ENCODE data around the gene BSCL2. TPM values are rescaled to one million over a fixed set of nuclear protein-coding genes. Genes with fewer than 3 reads are reported as not detected.
"Not testable (repeated sequence)": the region's sequence is repeated elsewhere in the genome, so short reads cannot be mapped to it uniquely, and the experiment has no call there.

BSCL2 gene
- total RNA-seq, 1 experiment from 2014 or later = 97.2 TPM

DNA sequence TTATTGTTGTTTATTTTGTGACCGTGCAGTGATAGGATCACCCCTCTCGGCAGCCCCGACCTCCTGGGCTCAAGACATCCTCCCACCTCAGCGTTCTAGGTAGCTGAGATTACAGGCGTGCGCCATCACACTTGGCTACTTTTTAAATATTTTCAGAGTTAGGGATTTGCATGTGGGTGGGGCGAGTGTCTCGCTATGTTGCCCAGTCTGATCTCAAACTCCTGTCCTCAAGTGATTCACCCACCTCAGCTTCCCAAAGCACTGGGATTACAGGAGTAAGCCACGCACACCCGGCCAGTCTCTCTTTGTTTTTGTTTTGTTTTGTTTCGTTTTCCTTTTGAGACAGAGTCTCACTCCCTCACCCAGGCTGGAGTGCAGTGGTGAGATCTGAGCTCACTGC is 52.9 kb downstream of the BSCL2 start:
- ChIA-PET POLR2A (no interaction called here), CTCF (interaction anchor here (0.7 kb wide), 1 partner anchor 1005 kb away, joined by 7 read pairs; no protein-coding TSS in a partner anchor)
- no peak for ATAC-seq
- TF ChIP-seq ZNF121 (CRISPR knock-in tag; IDR thresholded peaks at IDR 0.05) (0 out of 2 replicates have a peak, but pooled peaks have one; percentile 34), RELA (CRISPR knock-in tag; IDR thresholded peaks at IDR 0.05; ENCODE audit: borderline replicate concordance) (no peak)
- 0 out of 2 replicates have a peak overlapping the region, but pooled peaks have one; percentile 49 for H3K27ac Mint-ChIP-seq
- peaks cover 8% of the 10 kb centered on the region for H3K4me1 Mint-ChIP-seq
- peak overlapping the region; percentile 27; the same call in 1 of the 2 replicates for H3K4me3 Mint-ChIP-seq
- DNase-seq (ENCODE audit: low spot score) = no peak
- no peaks in the 10 kb centered on the region for H3K9me3 Mint-ChIP-seq
- H3K36me3 Mint-ChIP-seq = peaks cover 11% of the 10 kb centered on the region
- no peaks in the 10 kb centered on the region for H3K27me3 Mint-ChIP-seq (ENCODE audit: low read depth)

DNA sequence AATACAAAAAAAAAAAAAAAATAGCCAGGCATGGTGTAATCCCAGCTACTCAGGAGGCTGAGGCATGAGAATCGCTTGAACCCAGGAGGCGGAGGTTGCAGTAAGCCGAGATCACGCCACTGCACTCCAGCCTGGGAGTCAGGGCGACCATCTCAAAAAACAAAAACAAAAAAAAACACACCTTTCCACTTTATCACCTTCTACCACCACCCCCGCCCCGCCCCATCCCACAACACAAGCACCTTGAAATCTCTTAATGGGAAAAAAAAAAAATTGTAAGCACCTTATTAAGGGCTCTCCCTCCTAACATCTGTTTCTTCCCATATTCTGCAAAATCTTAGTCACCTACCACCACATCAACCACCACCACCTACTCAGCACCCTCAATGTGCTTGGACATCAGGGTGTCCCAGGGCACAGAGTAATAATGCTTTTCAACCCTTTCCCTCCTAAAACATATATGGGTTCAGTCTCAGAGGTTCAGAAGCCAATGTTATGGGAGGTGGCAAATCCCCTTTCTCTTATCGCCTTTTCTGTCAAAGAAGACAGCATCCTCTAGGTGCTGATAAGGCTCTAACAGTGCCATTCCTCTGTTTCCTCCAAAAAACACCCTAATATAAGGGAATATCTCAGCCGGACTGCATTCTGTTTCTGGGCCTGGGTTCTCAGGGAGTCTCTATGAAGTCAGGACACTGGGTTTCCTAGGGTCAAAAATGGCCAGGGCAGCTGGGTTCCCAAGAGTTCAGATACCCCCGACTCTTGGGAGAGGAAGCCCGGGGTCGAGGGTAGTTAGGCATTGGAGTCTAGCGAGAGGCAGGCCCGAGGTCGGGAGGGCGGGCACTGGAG is 54.8 kb downstream of the BSCL2 start:
- CTCF ChIA-PET = interaction anchor here (1.0 to 1.1 kb wide), 7 partner anchors 13 to 110 kb away, joined by 3 to 5 read pairs (median 3); partner anchors contain the start of genes C11orf98, CSKMT and TUT1
- H3K27ac Mint-ChIP-seq = peak overlapping the region; percentile 69
- H3K27me3 Mint-ChIP-seq (ENCODE audit: low read depth) = no peaks in the 10 kb centered on the region
- peaks cover 8% of the 10 kb centered on the region for H3K4me1 Mint-ChIP-seq
- 0 out of 2 replicates have a peak, but pooled peaks have one; percentile 5 for TF ChIP-seq PREB (CRISPR knock-in tag; IDR thresholded peaks at IDR 0.05; ENCODE audit: borderline replicate concordance)
- no peak for TF ChIP-seq ZNF671 (CRISPR knock-in tag; IDR thresholded peaks at IDR 0.05)
- TF ChIP-seq, protein P1, sequence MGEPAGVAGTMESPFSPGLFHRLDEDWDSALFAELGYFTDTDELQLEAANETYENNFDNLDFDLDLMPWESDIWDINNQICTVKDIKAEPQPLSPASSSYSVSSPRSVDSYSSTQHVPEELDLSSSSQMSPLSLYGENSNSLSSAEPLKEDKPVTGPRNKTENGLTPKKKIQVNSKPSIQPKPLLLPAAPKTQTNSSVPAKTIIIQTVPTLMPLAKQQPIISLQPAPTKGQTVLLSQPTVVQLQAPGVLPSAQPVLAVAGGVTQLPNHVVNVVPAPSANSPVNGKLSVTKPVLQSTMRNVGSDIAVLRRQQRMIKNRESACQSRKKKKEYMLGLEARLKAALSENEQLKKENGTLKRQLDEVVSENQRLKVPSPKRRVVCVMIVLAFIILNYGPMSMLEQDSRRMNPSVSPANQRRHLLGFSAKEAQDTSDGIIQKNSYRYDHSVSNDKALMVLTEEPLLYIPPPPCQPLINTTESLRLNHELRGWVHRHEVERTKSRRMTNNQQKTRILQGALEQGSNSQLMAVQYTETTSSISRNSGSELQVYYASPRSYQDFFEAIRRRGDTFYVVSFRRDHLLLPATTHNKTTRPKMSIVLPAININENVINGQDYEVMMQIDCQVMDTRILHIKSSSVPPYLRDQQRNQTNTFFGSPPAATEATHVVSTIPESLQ (CRISPR knock-in tag; IDR thresholded peaks at IDR 0.05) = no peak
- TF ChIP-seq ZNF138 (CRISPR knock-in tag; conservative IDR thresholded peaks at IDR 0.05) = no peak
- peak overlapping the region; percentile 90 for H3K4me3 Mint-ChIP-seq
- POLR2A ChIA-PET = interaction anchor here (0.7 to 1.4 kb wide), 7 partner anchors 13 to 229 kb away, joined by 3 to 19 read pairs (median 6); partner anchors contain the start of genes B3GAT3, C11orf98, CSKMT and LBHD1
- DNase-seq (ENCODE audit: low spot score) = no peak
- ATAC-seq = no peak
- peaks cover 19% of the 10 kb centered on the region for H3K36me3 Mint-ChIP-seq
- H3K9me3 Mint-ChIP-seq = no peaks in the 10 kb centered on the region

DNA sequence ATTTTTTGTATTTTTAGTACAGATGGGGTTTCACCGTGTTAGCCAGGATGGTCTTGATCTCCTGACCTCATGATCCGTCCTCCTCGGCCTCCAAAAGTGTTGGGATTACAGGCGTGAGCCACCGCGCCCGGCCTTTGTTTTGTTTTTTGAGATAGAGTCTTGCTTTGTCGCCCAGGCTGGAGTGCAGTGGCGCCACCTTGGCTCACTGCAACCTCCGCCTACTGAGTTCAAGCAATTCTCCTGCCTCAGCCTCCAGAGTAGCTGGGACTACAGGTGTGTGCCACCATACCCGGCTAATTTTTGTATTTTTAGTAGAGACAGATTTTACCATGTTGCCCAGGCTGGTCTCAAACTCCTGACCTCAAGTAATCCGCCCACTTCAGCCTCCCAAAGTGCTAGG is 56.9 kb downstream of the BSCL2 start:
- not testable (repeated sequence) for ATAC-seq, H3K4me3 Mint-ChIP-seq
- peaks cover 14% of the 10 kb centered on the region for H3K4me1 Mint-ChIP-seq

GRCh38 chr11:62649486-62649885 is 57.7 kb downstream of the BSCL2 start:
- ChIA-PET CTCF (no interaction called here), POLR2A (interaction anchor here (1.1 to 6.3 kb wide), 2 partner anchors 16 to 21 kb away, joined by 3 to 42 read pairs; partner anchors contain the start of genes C11orf98 and CSKMT)
- no peak for TF ChIP-seq FOXJ3 (CRISPR knock-in tag; IDR thresholded peaks at IDR 0.05; ENCODE audit: borderline replicate concordance)
- no peak for TF ChIP-seq ZNF416 (CRISPR knock-in tag; IDR thresholded peaks at IDR 0.05)
- no peak for TF ChIP-seq ZNF281 (CRISPR knock-in tag; IDR thresholded peaks at IDR 0.05)
- TF ChIP-seq ZNF671 (CRISPR knock-in tag; IDR thresholded peaks at IDR 0.05) = no peak
- no peak for TF ChIP-seq TEAD1 (CRISPR knock-in tag; IDR thresholded peaks at IDR 0.05)
- no peak for TF ChIP-seq ZSCAN18 (CRISPR knock-in tag; IDR thresholded peaks at IDR 0.05)
- no peak for TF ChIP-seq ZNF138 (CRISPR knock-in tag; conservative IDR thresholded peaks at IDR 0.05)
- TF ChIP-seq, protein P2, sequence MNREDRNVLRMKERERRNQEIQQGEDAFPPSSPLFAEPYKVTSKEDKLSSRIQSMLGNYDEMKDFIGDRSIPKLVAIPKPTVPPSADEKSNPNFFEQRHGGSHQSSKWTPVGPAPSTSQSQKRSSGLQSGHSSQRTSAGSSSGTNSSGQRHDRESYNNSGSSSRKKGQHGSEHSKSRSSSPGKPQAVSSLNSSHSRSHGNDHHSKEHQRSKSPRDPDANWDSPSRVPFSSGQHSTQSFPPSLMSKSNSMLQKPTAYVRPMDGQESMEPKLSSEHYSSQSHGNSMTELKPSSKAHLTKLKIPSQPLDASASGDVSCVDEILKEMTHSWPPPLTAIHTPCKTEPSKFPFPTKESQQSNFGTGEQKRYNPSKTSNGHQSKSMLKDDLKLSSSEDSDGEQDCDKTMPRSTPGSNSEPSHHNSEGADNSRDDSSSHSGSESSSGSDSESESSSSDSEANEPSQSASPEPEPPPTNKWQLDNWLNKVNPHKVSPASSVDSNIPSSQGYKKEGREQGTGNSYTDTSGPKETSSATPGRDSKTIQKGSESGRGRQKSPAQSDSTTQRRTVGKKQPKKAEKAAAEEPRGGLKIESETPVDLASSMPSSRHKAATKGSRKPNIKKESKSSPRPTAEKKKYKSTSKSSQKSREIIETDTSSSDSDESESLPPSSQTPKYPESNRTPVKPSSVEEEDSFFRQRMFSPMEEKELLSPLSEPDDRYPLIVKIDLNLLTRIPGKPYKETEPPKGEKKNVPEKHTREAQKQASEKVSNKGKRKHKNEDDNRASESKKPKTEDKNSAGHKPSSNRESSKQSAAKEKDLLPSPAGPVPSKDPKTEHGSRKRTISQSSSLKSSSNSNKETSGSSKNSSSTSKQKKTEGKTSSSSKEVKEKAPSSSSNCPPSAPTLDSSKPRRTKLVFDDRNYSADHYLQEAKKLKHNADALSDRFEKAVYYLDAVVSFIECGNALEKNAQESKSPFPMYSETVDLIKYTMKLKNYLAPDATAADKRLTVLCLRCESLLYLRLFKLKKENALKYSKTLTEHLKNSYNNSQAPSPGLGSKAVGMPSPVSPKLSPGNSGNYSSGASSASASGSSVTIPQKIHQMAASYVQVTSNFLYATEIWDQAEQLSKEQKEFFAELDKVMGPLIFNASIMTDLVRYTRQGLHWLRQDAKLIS (CRISPR knock-in tag; IDR thresholded peaks at IDR 0.05; ENCODE audit: borderline replicate concordance) = no peak

More for the DNA sequence above, 56.9 kb downstream of the BSCL2 start:
- not testable (repeated sequence) for H3K27ac Mint-ChIP-seq; H3K27me3 Mint-ChIP-seq (ENCODE audit: low read depth); DNase-seq (ENCODE audit: low spot score); H3K9me3 Mint-ChIP-seq
- H3K36me3 Mint-ChIP-seq = peaks cover 23% of the 10 kb centered on the region
- CTCF ChIA-PET = interaction anchor here (0.6 to 1.2 kb wide), 2 partner anchors 58 to 211 kb away, joined by 3 read pairs; no protein-coding TSS in a partner anchor
- POLR2A ChIA-PET = interaction anchor here (6.3 kb wide), 1 partner anchor 15 kb away, joined by 42 read pairs; the partner anchor contains the start of genes C11orf98 and CSKMT

More at GRCh38 chr11:62649486-62649885, 57.7 kb downstream of the BSCL2 start:
- no peak overlapping the region for H3K27ac Mint-ChIP-seq
- no peak overlapping the region for H3K4me3 Mint-ChIP-seq
- DNase-seq (ENCODE audit: low spot score) (no peak), ATAC-seq (no peak)
- peaks cover 18% of the 10 kb centered on the region for H3K4me1 Mint-ChIP-seq
- H3K27me3 Mint-ChIP-seq (ENCODE audit: low read depth) = no peaks in the 10 kb centered on the region
- H3K36me3 Mint-ChIP-seq = peaks cover 23% of the 10 kb centered on the region
- H3K9me3 Mint-ChIP-seq = no peaks in the 10 kb centered on the region
